Epithelial cell of esophagus (primary cell): ENCODE data around the gene ULBP3.

Source experiments
- DNase-seq: peaks from one replicate; pipeline ENCODE4 v3.0.0; 2010; ENCODE audit warnings: low read depth
- H3K4me3 ChIP-seq: 2 replicates; pipeline ENCODE4 v1.5.1; 2011; ENCODE audit warnings: mild to moderate bottlenecking, low read length, control low read depth
- CTCF ChIP-seq: IDR thresholded peaks from 2 replicates; pipeline ENCODE4 v1.5.1; 2011; ENCODE audit warnings: low read depth, mild to moderate bottlenecking, low read length, control low read depth, inconsistent platforms; ENCODE audit not compliant: insufficient read depth; ENCODE audit errors: missing control alignments

The ULBP3 gene

GRCh38 chr6:150068720-150069648, at the start of gene ULBP3:
TSS of gene ULBP3 (minus strand) at chr6:150069121. CDS start at chr6:150069066, 55 bp downstream.
- H3K4me3 ChIP-seq, result peak within 1 kb of the TSS; percentile 68
- TF ChIP-seq CTCF, result peak; percentile 28
- DNase-seq, result peak; percentile 98

- no peak overlapping the region for H3K4me3 ChIP-seq
- DNase-seq, result peak; percentile 84
- TF ChIP-seq CTCF, result no peak
These were observed 49.7 kb upstream of the ULBP3 start for GRCh38 chr6:150118627-150119026.

- no peak for DNase-seq
- TF ChIP-seq CTCF, result no peak
- no peak overlapping the region for H3K4me3 ChIP-seq
These were observed 49.3 kb upstream of the ULBP3 start for GRCh38 chr6:150118203-150118602.

- DNase-seq, result peak; percentile 61
- TF ChIP-seq CTCF, result no peak
- no peak overlapping the region for H3K4me3 ChIP-seq
These were observed 47.4 kb upstream of the ULBP3 start for GRCh38 chr6:150116200-150116800.

- no peak overlapping the region for H3K4me3 ChIP-seq
- no peak for TF ChIP-seq CTCF
- no peak for DNase-seq
These were observed 46.8 kb upstream of the ULBP3 start for GRCh38 chr6:150115769-150116168.

- no peak for TF ChIP-seq CTCF
- no peak overlapping the region for H3K4me3 ChIP-seq
- no peak for DNase-seq
These were observed 43.3 kb upstream of the ULBP3 start for GRCh38 chr6:150112233-150112632.
